Suppressor macrophage (primary cell): ENCODE results near the gene NOXO1.
A peak's percentile ranks its signal among the peaks of the same experiment; 100 is the strongest.
"Not testable (repeated sequence)": the region's sequence is repeated elsewhere in the genome, so short reads cannot be mapped to it uniquely, and the experiment has no call there.

Source experiments
- DNase-seq, 4 experiments: peaks; one replicate each; pipeline ENCODE4 v3.0.0-alpha.2; 2020 to 2022

NOXO1 gene

DNA sequence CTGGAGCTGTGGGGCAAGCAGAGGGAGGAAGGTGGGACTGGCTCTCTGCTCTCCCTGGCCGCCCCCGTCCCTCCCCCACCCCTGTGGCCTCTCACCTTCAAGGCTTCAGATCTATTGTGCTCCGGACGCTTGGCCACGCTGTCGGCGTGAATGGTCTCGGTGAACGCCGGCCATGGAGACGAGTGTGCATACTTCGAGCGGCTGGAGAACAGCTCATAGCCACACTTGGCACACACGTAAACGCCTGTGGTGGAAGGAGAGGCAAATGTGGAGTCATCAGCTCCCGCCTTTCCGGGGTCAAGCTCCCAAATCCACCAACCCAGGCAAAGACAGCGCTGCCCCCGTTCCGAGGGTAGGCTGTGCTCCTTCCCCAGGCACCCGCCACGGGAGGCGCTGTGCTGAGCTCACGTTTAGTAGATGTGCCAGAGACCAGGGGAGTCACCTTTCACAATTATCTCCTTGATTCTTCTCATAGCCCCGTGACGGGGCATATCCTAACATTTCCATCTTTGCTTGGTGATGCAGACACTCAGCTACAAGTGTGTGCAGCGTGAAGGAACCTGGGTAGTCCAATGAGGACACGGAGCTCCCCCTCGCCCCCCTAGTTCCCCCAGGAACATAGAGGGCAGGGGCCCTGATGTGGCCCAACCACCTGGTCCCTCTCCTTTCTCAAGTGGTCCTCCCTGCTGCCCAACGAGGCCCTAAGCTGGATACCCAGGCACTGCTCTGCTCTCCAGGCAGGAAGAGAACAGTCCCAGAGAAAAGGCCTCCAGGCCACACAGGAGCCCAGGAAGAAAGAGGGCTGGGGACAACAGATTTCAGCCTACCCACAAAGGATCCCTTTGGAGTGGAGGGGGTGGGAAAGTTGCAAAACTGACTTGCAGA, 39.9 kb downstream of the NOXO1 start:
- DNase-seq: peak in 1 of 4 experiments; percentile 76

DNA sequence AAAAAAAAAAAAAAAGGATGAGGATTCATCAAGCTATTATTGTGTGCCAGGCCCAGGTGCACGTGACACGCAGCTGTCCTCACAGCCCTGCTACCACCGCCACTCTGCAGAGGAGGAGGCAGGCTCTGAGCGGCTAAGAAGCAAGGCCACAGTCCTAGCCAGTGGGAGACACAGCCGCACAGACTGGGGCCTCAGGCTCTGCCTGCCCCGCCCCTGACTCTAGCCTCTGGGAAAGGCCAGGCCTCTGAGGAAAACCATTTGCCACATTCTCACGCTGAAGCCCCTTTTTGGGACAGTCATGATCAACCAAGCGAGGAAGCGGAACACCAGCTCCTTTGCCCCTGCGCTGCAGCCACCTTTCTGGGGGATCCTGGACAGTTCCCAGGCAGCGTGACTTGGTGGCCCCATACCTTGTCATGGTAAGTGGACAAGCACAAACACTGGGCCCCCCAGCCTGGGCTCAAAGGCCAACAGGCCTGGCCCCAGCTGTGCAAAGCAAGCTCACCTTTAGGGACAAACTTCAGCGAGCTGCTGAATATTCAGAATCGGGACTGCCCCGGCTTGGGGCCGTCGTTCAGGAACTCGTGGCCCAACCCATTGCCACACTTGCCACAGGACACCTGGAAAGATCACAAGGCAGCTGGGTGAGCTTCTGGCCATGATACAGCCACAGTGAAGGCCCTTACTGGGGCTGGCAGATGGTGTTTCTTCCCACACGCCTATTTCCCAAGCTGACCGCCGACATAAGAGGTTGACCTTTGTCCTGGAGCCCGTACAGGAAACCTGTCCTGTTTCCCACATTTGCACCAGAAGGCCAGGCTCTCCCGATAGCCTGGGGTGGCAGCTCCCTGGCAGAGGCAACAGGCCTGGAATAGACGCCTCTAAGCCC, 40.8 kb downstream of the NOXO1 start:
- DNase-seq: peak in 1 of 4 experiments; percentile 49

DNA sequence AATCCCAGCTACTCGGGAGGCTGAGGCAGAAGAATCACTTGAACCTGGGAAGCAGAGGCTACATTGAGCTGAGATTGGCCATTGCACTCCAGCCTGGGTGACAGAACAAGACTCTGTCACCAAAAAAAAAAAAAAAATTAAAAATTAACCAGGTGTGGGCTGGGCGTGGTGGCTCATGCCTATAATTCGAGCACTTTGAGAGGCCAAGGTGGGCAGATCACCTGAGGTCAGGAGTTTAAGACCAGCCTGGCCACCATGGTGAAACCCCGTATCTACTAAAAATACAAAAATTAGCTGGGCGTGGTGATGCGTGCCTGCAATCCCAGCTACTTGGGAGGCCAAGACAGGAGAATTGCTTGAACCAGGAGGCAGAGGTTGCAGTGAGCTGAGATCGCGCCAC, 41.4 kb downstream of the NOXO1 start:
- DNase-seq: not testable (repeated sequence)

DNA sequence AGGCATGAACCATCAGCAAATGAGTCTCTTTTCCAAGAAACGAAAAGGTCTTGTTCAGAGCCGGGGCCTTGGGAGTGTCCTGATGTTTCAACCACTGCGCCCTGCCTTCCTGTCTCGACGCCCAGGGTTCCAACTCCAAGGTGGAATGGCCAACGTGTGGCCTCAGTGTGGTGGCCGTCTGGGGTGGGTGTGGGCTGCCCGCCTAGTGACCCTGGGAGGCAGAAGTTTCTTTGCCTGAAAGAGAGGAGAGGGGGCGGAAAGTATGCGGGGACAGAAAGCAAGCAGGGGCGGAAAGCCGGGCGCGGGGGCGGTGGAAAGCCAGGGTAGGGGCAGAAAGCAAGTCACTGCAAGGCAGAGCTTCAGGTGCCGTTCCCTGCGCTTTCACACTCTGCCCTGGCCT, 42.4 kb downstream of the NOXO1 start:
- DNase-seq: no peak

DNA sequence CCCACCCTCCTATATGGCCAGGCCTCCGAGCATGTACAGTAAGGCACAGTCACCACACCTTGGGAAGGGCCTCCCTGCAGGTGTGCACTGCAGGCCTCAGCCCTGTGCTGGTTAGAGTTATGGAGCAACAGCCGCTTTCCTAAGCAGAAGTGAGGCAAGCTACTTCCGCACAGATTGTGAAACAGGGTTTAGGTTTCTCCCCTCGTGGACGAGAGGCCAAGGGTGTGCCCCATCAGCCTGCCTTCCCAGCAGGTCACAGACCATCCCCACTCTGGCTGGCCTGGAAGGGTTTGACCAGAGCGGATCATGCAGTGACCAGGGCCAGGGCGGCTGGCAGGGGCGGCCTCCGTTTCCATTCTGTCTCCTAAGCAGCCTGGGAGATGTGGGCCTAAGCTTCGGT, 43.0 kb downstream of the NOXO1 start:
- DNase-seq: peak; percentile 77 to 89 (median 86)

DNA sequence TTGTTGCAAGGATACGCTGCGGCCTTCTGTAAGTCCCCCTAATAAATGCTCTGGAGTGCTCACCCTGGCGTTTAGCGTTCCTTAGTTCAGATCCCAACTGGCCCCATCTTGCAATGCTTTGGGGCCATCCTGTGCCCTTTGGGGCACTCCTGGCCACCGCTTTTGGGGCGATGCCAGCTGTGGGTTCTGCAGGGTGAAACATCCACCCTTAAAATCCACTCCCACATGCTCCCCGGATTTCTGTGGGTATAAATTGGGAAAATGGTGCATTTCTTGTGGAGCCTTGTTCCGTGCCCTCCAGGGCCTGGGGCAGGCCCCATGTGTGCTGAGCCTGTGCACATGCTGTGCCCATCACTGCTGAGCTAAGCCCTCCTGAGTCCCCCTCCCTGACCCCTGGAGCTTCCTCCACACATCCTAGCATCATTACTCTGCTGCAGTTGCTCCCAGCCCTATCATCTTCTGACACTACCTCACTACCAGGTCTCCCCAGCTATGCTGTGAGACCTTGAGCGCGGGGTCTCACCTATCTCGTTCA, 44.3 kb downstream of the NOXO1 start:
- no peak for DNase-seq

DNA sequence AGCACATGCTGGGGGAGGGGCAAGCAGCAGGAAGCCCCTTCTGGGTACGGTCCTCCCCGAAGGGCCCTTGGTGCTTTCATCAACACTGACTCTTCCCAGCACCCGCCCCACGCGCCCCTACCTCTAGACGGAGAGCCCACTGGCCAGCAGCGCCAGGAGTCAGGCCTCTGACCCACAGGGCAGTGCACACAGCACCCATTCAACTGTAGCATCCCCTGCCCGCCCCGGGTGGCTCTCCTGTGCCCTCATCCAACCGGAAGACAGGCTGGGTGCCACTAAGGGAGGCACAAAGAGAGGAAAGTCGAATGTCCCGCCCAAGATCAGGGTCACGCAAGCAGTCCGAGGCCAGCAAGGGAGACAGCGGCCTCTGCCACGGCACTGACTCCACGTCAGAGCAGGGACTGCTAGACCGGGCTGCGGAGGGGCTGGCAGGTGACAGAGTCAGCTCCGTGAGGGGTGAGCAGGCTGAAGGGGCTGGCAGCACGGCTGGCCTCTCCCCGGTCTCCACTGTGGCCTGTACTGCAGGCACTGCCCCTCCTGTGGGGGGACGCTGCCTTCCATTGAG, 48.1 kb downstream of the NOXO1 start:
- DNase-seq: no peak

DNA sequence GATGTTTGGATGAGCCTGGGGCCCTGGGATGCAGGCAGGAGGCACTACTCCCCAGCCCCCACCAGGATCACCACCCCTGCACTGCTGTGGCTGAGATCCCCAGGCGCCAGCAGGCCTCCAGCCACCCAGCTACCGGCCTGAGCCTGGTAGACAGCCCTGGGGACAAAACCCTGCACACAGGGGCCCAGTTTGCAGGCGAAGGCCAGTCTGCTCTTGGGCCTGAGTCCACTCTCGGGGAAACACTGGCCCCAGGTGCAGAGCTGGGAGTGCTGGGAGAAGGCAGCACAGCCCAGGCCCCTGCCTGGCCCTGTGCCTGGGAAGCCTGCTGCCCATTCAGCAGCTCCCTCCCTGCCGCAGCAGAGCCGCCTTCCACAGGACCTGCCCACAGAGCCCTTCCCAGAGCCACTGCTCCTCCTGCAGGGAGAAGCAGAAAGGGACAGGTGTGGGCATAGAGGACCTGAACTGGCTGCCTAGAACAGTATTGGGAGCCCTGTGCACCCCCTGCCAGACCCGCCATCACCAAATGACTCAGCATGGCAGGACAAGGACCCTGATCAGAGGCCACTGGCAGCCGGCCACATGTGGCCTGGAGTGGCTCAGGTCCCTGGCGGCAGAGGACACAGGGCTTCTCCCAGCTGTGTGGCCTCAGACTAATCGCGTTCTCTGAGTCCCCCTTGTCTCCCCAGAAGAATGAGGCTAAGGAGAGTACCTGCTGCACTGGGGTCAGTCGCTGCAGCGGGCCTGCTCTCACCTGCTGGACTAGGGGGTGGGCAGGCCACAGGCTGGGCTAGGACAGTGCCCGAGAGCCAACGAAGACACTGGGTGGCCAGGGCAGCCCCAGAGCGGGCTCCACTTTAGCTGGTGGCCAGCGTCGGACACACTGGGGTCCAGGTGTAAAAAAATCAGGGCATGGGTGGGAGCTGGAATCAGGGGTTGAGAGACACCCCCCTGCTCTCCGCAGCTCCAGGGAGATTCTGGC, 48.9 kb downstream of the NOXO1 start:
- DNase-seq: no peak

DNA sequence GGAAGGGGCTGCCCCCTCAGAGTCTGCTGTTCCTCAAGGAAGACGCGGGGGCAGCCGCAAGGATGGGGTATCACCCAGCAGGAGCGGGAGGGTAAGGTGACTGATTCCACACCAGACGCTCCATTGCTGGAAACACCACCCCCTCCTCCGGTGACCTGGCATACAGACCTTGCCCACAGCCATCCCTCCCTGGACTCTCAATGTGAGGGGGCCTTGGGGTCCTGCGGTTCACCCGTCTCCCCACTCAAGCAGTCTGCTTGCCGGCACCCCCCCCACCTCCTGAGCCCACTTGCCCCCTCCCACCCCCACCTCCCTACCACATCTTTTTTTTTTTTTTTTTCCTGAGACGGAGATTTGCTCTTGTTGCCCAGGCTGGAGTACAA, 50.9 kb downstream of the NOXO1 start:
- no peak for DNase-seq

DNA sequence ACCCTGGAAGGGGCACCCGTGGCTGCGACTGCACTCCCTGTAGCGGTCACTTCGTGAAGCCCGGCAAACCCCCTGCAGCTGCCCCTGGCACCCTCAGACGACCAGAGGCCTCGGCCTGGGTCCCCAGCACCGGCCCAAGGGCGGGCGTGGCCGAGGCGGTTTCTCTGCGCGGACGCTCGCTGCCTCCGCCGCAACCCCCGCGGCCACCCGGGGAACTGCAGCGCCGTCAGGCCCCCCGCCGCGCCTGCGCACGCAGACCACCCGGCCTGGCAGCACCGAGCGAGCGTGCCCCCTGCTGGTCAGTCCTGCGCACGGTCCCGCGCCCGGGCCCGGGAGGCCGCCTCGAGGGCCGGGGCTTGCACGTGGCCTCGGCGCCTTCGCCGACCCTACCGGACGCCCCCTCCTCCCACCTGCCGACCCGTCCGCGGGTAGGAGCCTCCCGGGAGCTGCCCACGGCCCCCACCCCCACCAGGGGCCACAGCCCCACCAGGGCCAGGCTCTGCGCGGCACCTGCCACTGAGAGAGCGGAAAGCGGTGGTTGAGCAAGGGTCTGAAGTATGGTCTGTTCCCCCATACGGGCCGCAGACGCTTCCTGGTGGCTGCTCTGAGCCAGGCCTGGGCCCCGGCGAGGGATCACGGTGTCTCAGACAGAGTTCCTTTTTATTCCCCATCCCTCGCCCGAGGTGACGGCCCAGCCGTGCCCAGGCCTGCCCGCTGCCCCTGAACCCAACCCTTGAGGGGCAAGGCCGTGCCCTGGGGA, 51.5 kb downstream of the NOXO1 start:
- DNase-seq: peak; percentile 90 to 97 (median 96)

DNA sequence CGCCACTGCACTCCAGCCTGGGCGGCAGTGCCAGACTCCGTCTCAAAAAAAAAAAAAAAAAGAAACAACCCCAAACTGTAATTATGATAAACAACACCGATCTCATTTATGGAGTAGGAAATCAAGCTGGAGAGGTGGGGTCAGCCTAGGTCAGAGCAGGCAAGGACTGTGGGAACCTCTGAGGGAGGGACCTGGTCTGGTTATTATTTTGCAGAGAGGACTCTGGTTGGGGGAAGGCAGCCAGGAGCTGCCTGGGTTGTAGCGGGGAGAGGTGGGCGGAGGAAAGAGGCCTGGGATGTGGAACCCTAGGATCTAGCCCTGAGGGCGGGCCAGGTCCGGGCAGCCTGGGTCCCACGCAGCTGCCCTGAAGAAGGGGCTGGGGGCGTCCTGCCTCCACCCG, 52.2 kb downstream of the NOXO1 start:
- DNase-seq: peak; percentile 10 to 53 (median 38)
